NCI-H1417 (cell line): ENCODE data around the gene WIPI1.
"Not testable (repeated sequence)": the region's sequence is repeated elsewhere in the genome, so short reads cannot be mapped to it uniquely, and the experiment has no call there.

Source experiments
- DNase-seq, 3 experiments: peaks; one replicate each; lab custom pipeline; 2025; lab: John Stamatoyannopoulos, UW

WIPI1 gene

GRCh38 chr17:68385490-68386215 is 71.6 kb downstream of the WIPI1 start:
- DNase-seq: no peak

DNA sequence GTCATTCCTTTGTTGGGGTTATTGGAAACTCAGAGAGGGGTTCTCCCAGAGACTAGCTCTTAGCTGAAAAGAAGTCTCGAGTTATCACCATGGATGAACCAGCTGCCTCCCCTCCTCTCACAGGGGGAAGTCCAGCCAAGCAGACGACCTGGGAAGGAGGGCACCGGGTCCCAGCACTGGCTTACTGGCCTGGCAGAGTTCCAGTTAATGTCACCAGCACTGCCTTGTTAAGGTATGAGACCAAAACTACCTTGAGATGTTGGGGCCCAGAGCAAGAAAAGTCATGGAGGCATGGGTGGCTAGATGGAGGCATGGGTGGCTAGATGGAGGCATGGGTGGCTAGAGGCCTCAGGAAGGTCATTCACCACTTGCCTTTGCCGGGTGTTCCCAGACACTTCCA is 72.4 kb downstream of the WIPI1 start:
- DNase-seq: no peak

DNA sequence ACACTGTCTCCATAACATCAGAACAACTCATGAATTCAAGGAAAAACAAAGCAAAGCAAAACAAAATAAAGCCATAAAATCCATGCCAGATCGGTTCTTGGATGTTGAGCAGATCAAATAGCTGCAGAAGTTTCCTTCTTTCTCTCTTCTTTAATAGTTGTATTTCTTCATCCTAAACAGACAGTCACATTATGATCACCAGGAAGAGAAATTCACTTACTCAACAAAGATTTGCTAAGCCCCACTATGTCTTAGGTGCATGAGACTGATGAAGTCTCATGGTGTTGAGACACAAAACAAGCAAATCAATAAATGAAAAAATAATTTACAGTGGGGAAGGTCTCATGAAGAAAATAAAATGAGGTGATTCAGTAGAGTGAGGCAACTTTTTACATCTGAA is 72.8 kb downstream of the WIPI1 start:
- DNase-seq: no peak

GRCh38 chr17:68383443-68384321 is 73.6 kb downstream of the WIPI1 start:
- no peak for DNase-seq

GRCh38 chr17:68383120-68383442 is 74.2 kb downstream of the WIPI1 start:
- no peak for DNase-seq

- no peak for DNase-seq
These were observed 74.7 kb downstream of the WIPI1 start for GRCh38 chr17:68382582-68383085.

GRCh38 chr17:68381076-68381900 is 76.0 kb downstream of the WIPI1 start:
- no peak for DNase-seq

DNA sequence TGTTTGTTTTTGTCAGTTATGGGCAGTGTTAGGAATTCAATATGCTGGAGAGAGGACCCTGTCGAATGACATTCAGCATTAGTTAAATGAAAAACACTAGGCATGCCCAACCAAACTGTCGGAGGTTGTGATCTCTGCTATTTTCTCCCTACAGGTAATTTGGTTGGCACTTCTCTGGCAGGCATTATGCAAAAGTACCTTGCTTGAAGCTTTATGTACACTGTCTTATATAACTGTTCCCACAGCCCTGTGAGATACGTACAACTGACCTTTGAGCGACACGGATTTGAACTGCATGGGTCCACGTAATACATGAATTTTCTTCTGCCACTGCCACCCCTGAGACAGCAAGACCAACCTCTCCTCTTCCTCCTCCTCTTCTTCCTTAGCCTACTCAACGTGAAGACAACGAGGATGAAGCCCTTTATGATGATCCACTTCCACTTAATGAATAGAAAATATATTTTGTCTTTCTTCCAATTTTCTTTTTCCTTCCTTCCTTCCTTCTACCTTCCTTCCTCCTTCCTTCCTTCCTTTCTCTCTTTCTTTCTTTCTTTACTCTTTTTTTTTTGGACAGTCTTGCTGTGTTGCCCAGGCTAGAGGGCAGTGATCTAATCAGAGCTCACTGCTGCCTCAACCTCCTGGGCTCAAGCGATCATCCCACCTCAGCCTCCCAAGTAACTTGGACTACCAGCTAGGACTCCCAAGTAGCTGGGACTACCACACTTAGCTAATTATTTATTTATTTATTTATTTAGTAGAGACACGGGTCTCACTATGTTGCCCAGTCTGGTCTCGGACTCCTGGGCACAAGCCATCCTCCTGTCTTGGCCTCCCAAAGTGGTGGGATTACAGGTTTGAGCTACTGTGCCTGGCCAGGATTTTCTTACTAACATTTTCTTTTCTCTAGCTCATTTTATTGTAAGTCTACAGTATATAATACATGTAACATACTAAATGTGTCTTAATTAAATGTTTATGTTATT is 77.3 kb downstream of the WIPI1 start:
- no peak for DNase-seq

- no peak for DNase-seq
These were observed 78.2 kb downstream of the WIPI1 start for GRCh38 chr17:68379177-68379510.

- DNase-seq: peak in 2 of 3 experiments; percentile 42 to 61
These were observed 78.8 kb downstream of the WIPI1 start for GRCh38 chr17:68378268-68379176.

GRCh38 chr17:68377771-68378267 is 79.5 kb downstream of the WIPI1 start:
- no peak for DNase-seq

DNA sequence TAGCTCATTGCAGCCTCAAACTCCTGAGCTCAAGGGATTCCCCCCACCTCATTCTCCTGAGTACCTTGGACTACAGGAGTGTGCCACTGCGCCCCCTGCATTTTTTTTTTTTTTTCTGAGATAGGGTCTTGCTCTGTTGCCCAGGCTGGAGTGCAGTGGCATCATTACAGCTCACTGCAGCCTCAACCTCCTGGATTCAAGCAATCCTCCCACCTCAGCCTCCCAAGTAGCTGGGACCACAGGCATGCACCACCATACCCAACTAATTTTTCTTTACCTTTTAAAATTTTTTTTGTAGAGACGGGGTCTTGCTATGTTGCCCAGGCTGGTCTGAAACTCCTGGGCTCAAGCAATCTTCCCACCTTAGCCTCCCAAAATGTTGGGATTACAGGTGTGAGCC is 81.1 kb downstream of the WIPI1 start:
- not testable (repeated sequence) for DNase-seq

- DNase-seq: no peak
These were observed 81.7 kb downstream of the WIPI1 start for GRCh38 chr17:68375566-68375965.
